KOPT-K1 (cell line): ENCODE measurements around the gene TRNAU1AP.
"Not testable (repeated sequence)": the region's sequence is repeated elsewhere in the genome, so short reads cannot be mapped to it uniquely, and the experiment has no call there.

ENCODE experiments used
- H3K27ac ChIP-seq: fragments of 200-600 bp; sonication (generic); 2 replicates; pipeline ENCODE4 v1.5.1; 2016; ENCODE audit warnings: antibody characterized with exemption, mild to moderate bottlenecking, low read depth, low read length; ENCODE audit not compliant: poor library complexity, severe bottlenecking
- H3K36me3 ChIP-seq: fragments of 200-600 bp; sonication (generic); 2 replicates; pipeline ENCODE4 v1.5.1; 2017; ENCODE audit warnings: antibody characterized with exemption, mild to moderate bottlenecking, low read length, moderate library complexity; ENCODE audit not compliant: insufficient read depth
- H3K9me3 ChIP-seq: fragments of 200-600 bp; sonication (generic); 2 replicates; pipeline ENCODE4 v1.5.1; 2017; ENCODE audit warnings: antibody characterized with exemption, low read length, mild to moderate bottlenecking; ENCODE audit not compliant: insufficient read depth, poor library complexity, severe bottlenecking

The TRNAU1AP gene

GRCh38 chr1:28579401-28579800 is 26.5 kb downstream of the TRNAU1AP start:
- peaks cover 55% of the 10 kb centered on the region for H3K36me3 ChIP-seq
- peak overlapping the region; percentile 80 for H3K27ac ChIP-seq

GRCh38 chr1:28580722-28581530 is 28.0 kb downstream of the TRNAU1AP start:
- H3K27ac ChIP-seq = peak overlapping the region; percentile 80
- no peaks in the 10 kb centered on the region for H3K9me3 ChIP-seq
- peaks cover 46% of the 10 kb centered on the region for H3K36me3 ChIP-seq

More at GRCh38 chr1:28579401-28579800, 26.5 kb downstream of the TRNAU1AP start:
- no peaks in the 10 kb centered on the region for H3K9me3 ChIP-seq

GRCh38 chr1:28581531-28582247 is 28.8 kb downstream of the TRNAU1AP start:
- peak overlapping the region; percentile 80 for H3K27ac ChIP-seq
- peaks cover 44% of the 10 kb centered on the region for H3K36me3 ChIP-seq
- H3K9me3 ChIP-seq = no peaks in the 10 kb centered on the region

GRCh38 chr1:28582248-28582615 is 29.3 kb downstream of the TRNAU1AP start:
- H3K27ac ChIP-seq = peak overlapping the region; percentile 80
- H3K36me3 ChIP-seq = peaks cover 39% of the 10 kb centered on the region
- no peaks in the 10 kb centered on the region for H3K9me3 ChIP-seq

GRCh38 chr1:28586585-28587391 is 33.9 kb downstream of the TRNAU1AP start:
- H3K36me3 ChIP-seq, H3K27ac ChIP-seq, H3K9me3 ChIP-seq: not testable (repeated sequence)

GRCh38 chr1:28591708-28592320 is 38.9 kb downstream of the TRNAU1AP start, which contains the start of gene RAB42:
Gene RAB42 (plus strand): TSS chr1:28592265. CDS start chr1:28592512, 247 bp downstream.
- Histone ChIP-seq H3K36me3 (no peaks in the 10 kb centered on the region; the same call in 1 of the 2 replicates), H3K9me3 (no peaks in the 10 kb centered on the region), H3K27ac (no peak within 1 kb of the TSS)

- H3K27ac ChIP-seq = no peak overlapping the region
- H3K36me3 ChIP-seq = no peaks in the 10 kb centered on the region; the same call in 1 of the 2 replicates
- H3K9me3 ChIP-seq = no peaks in the 10 kb centered on the region
Measured at GRCh38 chr1:28592321-28593071, 39.6 kb downstream of the TRNAU1AP start.

GRCh38 chr1:28593988-28594356 is 41.1 kb downstream of the TRNAU1AP start:
- H3K9me3 ChIP-seq, H3K36me3 ChIP-seq, H3K27ac ChIP-seq: not testable (repeated sequence)

GRCh38 chr1:28594686-28595411 is 42.0 kb downstream of the TRNAU1AP start:
- H3K9me3 ChIP-seq, H3K27ac ChIP-seq, H3K36me3 ChIP-seq: not testable (repeated sequence)

GRCh38 chr1:28595412-28596191 is 42.7 kb downstream of the TRNAU1AP start:
- no peaks in the 10 kb centered on the region for H3K9me3 ChIP-seq
- H3K27ac ChIP-seq = no peak overlapping the region
- H3K36me3 ChIP-seq = no peaks in the 10 kb centered on the region; the same call in 1 of the 2 replicates

- H3K36me3 ChIP-seq, H3K27ac ChIP-seq, H3K9me3 ChIP-seq: not testable (repeated sequence)
Measured at GRCh38 chr1:28596276-28596675, 43.4 kb downstream of the TRNAU1AP start.

GRCh38 chr1:28601696-28602095 is 48.8 kb downstream of the TRNAU1AP start:
- H3K27ac ChIP-seq = no peak overlapping the region
- no peaks in the 10 kb centered on the region for H3K9me3 ChIP-seq
- H3K36me3 ChIP-seq = peaks cover 52% of the 10 kb centered on the region
